ENCODE results near the gene RAP1B. TPM values are rescaled to one million over a fixed set of nuclear protein-coding genes. Genes with fewer than 3 reads are reported as not detected.

RAP1B gene
- total and polyA plus RNA-seq, 2 donors from 2014 or later, result 102 to 157 TPM

- no peaks in the 10 kb centered on the region for H3K27me3 ChIP-seq (ENCODE audit: control insufficient read depth, insufficient read depth, low read length)
- peak overlapping the region; percentile 70 to 91 (median 88) for H3K4me3 ChIP-seq (ENCODE audit: low read length in 3 of 3)
- no peak for TF ChIP-seq CTCF (IDR thresholded peaks at IDR 0.05; ENCODE audit: borderline replicate concordance, extremely low read depth, insufficient read depth)
- FAIRE-seq, result no peak
- intact Hi-C loops (cut with DNase I), result no loop called here
- no peaks in the 10 kb centered on the region for H3K9me3 ChIP-seq (ENCODE audit: control insufficient read depth in 2 of 3, insufficient read depth in 1 of 3, low read length in 3 of 3)
- peak in 1 of 5 donors; percentile 19 for DNase-seq
- no peaks in the 10 kb centered on the region for H3K36me3 ChIP-seq (ENCODE audit: control insufficient read depth in 2 of 3, insufficient read depth in 3 of 3, low read length in 3 of 3)
- H3K9ac ChIP-seq (ENCODE audit: low read length in 3 of 3), result peak overlapping the region; percentile 60 to 95 (median 95)
- peak overlapping the region; percentile 98 to 99 for H3K27ac ChIP-seq (ENCODE audit: low read depth in 2 of 2, low read length in 2 of 2)
- H3K4me1 ChIP-seq (ENCODE audit: control insufficient read depth in 2 of 3, insufficient read depth in 2 of 3, low read depth in 1 of 3, low read length in 3 of 3), result peaks cover 0 to 24% (median 2%) of the 10 kb centered on the region in 3 donors
Measured at GRCh38 chr12:68612202-68612601, 1.5 kb downstream of the RAP1B start.

GRCh38 chr12:68612697-68613096, 2.0 kb downstream of the RAP1B start:
- Histone ChIP-seq H3K27ac (ENCODE audit: low read depth in 2 of 2, low read length in 2 of 2) (peak overlapping the region; percentile 98 to 99), H3K9ac (ENCODE audit: low read length in 3 of 3) (peak overlapping the region in 2 of 3 donors; percentile 60 to 95), H3K36me3 (ENCODE audit: control insufficient read depth in 2 of 3, insufficient read depth in 3 of 3, low read length in 3 of 3) (no peaks in the 10 kb centered on the region), H3K4me1 (ENCODE audit: control insufficient read depth in 2 of 3, insufficient read depth in 2 of 3, low read depth in 1 of 3, low read length in 3 of 3) (peaks cover 0 to 24% (median 5%) of the 10 kb centered on the region in 3 donors), H3K4me3 (ENCODE audit: low read length in 3 of 3) (peak overlapping the region; percentile 70 to 91 (median 88)), H3K9me3 (ENCODE audit: control insufficient read depth in 2 of 3, insufficient read depth in 1 of 3, low read length in 3 of 3) (no peaks in the 10 kb centered on the region), H3K27me3 (ENCODE audit: control insufficient read depth, insufficient read depth, low read length) (no peaks in the 10 kb centered on the region)
- FAIRE-seq, result no peak
- intact Hi-C loops (cut with DNase I), result no loop called here
- peak in 1 of 5 donors; percentile 19 for DNase-seq
- no peak for TF ChIP-seq CTCF (IDR thresholded peaks at IDR 0.05; ENCODE audit: borderline replicate concordance, extremely low read depth, insufficient read depth)

GRCh38 chr12:68613209-68613904, 2.7 kb downstream of the RAP1B start:
- Histone ChIP-seq H3K4me1 (ENCODE audit: control insufficient read depth in 2 of 3, insufficient read depth in 2 of 3, low read depth in 1 of 3, low read length in 3 of 3) (peaks cover 0 to 24% (median 6%) of the 10 kb centered on the region in 3 donors), H3K27me3 (ENCODE audit: control insufficient read depth, insufficient read depth, low read length) (no peaks in the 10 kb centered on the region), H3K27ac (ENCODE audit: low read depth in 2 of 2, low read length in 2 of 2) (no peak overlapping the region), H3K9ac (ENCODE audit: low read length in 3 of 3) (peak overlapping the region in 1 of 3 donors; percentile 0), H3K4me3 (ENCODE audit: low read length in 3 of 3) (peak overlapping the region in 2 of 3 donors; percentile 3 to 91), H3K36me3 (ENCODE audit: control insufficient read depth in 2 of 3, insufficient read depth in 3 of 3, low read length in 3 of 3) (no peaks in the 10 kb centered on the region), H3K9me3 (ENCODE audit: control insufficient read depth in 2 of 3, insufficient read depth in 1 of 3, low read length in 3 of 3) (no peaks in the 10 kb centered on the region)
- FAIRE-seq (no peak), DNase-seq (no peak)
- TF ChIP-seq CTCF (IDR thresholded peaks at IDR 0.05; ENCODE audit: borderline replicate concordance, extremely low read depth, insufficient read depth), result no peak
- intact Hi-C loops (cut with DNase I), result no loop called here

All from kidney (tissue), 14 donors.